Epithelial cell of esophagus (primary cell): Measurements from ENCODE around the gene EBF3.

Experiments
- DNase-seq: peaks from one replicate; pipeline ENCODE4 v3.0.0; 2010; ENCODE audit warnings: low read depth
- H3K4me3 ChIP-seq: 2 replicates; pipeline ENCODE4 v1.5.1; 2011; ENCODE audit warnings: mild to moderate bottlenecking, low read length, control low read depth
- TF ChIP-seq, protein P1 (sequence below): IDR thresholded peaks from 2 replicates; pipeline ENCODE4 v1.5.1; 2011; ENCODE audit warnings: low read depth, mild to moderate bottlenecking, low read length, control low read depth, inconsistent platforms; ENCODE audit not compliant: insufficient read depth; ENCODE audit errors: missing control alignments

EBF3 gene

DNA sequence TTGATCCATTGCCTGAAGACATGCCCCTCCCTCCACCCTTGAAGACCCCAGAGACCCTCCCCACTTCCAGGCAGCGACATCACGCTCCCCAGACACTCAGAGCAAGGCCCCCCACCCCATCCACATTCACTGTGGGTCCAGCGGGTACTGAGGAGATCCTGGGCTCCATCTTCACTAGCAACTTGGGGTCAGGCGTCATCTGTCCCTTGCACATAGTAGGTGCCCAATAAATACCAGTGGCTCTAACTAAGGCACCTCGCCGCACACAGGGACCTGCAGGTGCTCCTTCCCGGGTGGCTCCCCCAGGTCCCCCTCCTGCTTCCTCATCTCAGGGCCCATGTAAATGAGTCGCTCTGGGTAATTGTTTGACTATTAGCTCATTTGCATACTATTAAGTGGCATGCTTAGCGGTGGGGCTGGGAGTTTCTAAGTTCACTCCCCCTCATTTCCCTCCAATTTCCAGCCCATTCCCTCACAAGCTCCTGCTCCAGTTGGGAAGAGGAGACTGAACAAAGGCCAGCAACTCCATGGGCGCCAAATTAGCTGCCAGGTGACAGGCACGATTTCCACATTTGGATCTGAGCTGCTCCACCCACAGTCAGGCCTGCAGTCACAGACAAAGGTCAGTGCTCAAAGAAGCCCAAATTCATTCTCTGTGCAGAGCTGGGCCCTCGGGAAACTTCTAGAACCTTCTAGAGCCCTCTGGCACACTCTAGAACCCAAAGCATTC, 29.7 kb downstream of the EBF3 start:
- TF ChIP-seq, protein P1, sequence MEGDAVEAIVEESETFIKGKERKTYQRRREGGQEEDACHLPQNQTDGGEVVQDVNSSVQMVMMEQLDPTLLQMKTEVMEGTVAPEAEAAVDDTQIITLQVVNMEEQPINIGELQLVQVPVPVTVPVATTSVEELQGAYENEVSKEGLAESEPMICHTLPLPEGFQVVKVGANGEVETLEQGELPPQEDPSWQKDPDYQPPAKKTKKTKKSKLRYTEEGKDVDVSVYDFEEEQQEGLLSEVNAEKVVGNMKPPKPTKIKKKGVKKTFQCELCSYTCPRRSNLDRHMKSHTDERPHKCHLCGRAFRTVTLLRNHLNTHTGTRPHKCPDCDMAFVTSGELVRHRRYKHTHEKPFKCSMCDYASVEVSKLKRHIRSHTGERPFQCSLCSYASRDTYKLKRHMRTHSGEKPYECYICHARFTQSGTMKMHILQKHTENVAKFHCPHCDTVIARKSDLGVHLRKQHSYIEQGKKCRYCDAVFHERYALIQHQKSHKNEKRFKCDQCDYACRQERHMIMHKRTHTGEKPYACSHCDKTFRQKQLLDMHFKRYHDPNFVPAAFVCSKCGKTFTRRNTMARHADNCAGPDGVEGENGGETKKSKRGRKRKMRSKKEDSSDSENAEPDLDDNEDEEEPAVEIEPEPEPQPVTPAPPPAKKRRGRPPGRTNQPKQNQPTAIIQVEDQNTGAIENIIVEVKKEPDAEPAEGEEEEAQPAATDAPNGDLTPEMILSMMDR, result no peak
- DNase-seq, result no peak
- no peak overlapping the region for H3K4me3 ChIP-seq

DNA sequence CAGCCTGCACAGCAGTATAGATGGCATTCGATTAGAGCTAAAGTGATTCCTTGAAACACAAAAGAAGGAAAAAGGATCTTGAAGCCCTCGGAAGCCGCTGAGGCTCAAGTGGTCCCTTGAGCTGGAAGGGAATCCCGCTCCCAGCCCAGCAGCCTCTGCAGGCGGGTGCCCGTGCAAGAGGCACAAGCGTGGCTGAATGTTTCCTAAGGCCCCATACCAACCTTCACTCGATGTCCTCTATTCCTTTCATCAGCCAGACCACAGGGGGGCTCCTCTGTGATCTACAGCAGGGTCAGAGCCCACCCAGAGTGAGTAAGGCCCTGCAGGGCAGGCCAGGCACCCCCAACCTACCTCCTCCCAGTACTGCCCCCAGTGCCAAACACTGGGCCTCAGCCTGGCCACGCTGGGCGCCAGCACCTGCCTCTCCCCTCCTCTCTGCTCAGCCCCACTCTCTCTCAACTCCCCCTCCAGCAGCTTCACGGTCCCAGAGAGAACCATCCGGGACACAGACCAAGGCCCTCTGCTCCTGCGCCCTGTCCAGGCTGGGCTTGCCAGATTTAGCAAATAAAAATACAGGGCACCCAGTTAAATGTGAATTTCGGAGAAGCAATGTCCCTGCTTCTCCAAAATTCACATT, 30.5 kb downstream of the EBF3 start:
- no peak overlapping the region for H3K4me3 ChIP-seq
- TF ChIP-seq, protein P1, result no peak
- no peak for DNase-seq

DNA sequence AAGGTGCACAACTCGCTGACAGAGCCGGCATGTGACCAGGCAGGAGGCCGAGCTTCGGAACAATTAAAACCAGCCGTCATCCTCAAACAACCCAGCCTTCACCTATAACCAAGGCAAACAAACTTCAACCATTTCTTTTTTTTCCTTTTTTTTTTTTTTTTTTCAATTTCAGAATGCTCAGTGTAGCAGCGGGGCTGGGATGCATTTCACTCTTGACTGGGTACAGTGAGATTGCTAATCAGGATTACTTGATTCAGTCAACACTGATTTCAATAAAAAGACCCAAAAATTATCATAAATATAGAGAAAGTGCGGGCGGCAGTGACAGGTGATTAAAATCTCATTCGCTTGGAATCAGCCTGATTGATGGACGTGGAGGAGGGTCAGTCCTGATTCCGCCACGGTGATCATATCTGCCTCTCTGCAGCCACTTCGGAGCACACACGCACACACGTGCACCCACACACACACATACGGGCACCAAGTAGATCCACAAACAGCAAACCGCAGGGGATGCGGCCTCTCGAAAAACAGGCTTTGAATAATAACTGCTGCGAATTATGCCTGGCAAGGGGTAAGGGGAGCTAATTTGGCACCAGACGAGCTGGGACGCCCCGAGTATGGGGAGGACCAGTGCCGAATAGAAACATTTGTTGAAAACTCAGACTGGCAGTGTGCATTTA, 31.2 kb downstream of the EBF3 start:
- DNase-seq, result no peak
- TF ChIP-seq, protein P1, result no peak
- no peak overlapping the region for H3K4me3 ChIP-seq

DNA sequence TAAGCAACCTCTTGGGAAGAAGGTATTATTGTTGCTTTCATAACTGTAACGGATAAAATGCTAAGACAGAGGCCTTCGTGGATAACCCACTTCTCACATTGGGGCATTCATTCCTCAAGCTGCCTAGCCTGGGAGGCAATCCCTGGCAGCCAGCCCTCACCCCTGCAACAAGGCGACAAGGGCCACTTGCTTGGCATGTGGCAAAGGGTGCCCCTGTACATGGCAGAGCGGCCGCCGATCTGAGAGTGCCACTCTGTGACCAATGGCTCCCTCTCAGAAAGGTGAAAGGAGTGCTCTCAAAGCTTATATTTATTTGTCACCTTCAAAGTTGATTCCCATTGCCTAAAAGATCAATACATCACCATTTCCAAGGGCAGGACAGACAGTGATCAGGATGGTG, 31.9 kb downstream of the EBF3 start:
- TF ChIP-seq, protein P1, result no peak
- H3K4me3 ChIP-seq, result no peak overlapping the region
- DNase-seq, result no peak

DNA sequence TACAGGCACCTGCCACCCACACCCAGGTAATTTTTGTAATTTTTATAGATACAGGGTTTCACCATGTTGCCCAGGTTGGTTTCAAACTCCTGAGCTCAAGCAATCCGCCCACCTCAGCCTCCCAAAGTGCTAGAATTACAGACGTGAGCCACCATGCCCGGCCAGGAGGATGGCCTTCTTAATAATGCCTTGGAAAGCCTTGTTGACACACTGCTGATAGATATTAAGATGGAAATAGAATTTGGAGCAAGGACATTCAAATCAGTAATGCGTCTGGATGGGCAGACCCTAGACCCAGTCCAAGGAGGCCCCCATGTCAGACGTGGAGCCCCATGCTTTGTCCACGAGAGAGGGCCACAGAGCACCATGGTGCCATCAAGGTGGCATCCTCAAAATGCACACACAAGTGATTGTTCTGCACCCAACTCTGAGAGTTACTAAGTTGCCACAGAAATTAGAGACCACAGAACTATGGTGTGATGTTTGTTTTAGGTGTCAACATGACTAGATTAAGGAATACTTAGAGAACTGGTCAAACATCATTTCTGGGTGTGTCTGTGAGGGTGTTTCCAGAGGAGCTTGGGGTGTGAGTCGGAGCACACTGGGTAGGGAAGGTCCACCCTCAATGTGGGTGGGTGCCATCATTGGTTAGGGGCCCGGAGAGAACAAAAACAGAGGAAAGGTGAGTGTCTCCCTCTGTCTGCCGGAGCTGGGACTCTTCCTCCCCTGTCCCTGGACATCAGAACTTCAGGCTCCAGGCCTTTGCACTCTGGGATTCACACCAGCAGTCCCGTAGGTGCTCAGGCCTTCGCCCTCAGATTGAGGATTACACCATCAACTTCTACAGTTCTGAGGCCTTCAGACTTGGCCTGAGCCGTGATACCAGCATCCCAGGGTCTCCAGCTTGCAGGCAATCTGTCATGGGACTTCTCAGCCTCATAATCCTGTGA, 34.5 kb downstream of the EBF3 start:
- TF ChIP-seq, protein P1, result no peak
- DNase-seq, result peak; percentile 3

DNA sequence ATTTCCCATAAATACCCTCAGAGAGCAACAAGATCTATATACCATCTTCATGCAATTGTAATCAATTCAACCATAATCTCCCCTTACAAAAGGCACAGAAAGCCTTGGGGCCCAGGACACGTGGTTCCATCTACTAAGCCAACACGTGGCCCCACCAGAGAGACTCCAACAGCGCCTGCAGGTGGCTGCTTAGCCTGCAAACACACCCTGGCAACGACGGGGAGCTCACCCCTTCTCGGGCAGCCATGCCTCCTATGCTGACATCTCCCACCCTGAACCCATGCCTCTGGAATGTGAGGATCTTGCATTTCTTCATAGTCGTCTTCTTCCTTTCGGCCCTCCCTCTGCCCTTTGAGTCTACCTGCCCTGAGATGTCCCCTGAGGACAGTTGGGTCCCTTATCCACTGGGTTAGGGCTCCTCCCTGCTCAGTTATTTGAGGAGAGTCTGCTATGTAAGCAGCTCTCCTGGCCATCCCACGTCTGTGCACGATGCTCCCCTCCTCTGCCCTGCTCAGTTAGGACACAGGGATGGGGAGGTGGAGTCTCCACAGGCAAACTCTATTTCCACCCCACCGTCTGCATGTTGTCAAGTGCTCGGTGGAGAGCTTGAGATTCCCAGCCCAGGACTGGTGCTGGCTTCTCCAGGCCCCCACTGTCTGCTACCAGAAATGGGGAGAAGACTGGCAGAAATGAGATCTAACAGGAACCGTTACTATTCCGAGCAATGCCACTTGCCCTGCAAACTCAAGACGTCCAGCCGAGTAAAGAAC, 36.5 kb downstream of the EBF3 start:
- DNase-seq, result no peak
- H3K4me3 ChIP-seq, result no peak overlapping the region
- TF ChIP-seq, protein P1, result no peak

More for the DNA sequence above, 34.5 kb downstream of the EBF3 start:
- no peak overlapping the region for H3K4me3 ChIP-seq
